ENCODE results near the gene SLC16A8. TPM values are rescaled to one million over a fixed set of nuclear protein-coding genes. Genes with fewer than 3 reads are reported as not detected.
"Not testable (repeated sequence)": the region's sequence is repeated elsewhere in the genome, so short reads cannot be mapped to it uniquely, and the experiment has no call there.

The SLC16A8 gene
- total RNA-seq, 2 experiments from 2014 or later = not detected

GRCh38 chr22:38079208-38079607 is 4.8 kb downstream of the SLC16A8 start:
- H3K4me1 Mint-ChIP-seq; DNase-seq; CTCF ChIA-PET; H3K36me3 Mint-ChIP-seq (ENCODE audit: low read depth); POLR2A ChIA-PET; H3K27ac Mint-ChIP-seq; H3K4me3 Mint-ChIP-seq; H3K9me3 Mint-ChIP-seq: not testable (repeated sequence)
- H3K27me3 Mint-ChIP-seq = peaks cover 25% of the 10 kb centered on the region

DNA sequence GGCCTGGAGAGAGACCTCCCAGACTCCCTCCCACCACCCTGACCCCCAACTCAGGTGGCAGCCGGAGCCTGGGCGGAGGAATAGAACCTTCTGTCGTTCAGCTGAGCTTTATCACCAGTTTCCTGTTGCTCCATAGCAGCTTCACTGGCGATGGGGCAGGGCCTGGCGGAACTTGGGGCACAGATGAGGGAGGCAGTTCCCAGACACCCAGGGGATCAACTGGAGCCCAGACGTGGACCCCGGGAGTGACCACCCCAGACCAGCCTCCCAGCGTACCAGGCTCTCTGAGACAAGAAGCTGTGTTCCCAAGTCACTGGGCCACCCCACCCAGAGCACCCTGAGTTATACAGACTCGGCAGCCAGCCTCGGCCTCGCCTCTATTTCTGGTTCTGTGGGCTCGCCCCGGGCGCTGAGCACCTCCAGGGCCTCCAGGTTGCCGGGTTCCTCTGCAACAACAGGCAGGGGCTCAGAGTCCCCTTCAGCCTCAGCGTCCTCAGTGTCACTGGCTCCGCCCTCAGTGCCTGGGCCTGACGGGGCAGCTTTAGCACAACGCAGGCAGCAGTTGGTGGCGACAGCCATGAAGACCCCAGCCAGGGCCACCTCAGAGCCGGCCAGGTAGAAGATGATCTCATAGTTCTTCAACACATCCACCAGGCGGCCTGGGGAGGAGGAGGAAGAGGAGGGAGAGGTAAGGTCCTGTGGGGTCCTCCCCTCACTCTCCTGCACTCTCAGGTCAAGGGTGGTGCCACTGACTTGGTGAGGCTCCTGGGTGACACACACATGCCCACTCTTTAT is 5.7 kb downstream of the SLC16A8 start:
- DNase-seq = no peak
- H3K4me1 Mint-ChIP-seq = peaks cover 2% of the 10 kb centered on the region
- H3K4me3 Mint-ChIP-seq = no peak overlapping the region
- POLR2A ChIA-PET = no interaction called here
- H3K9me3 Mint-ChIP-seq = no peaks in the 10 kb centered on the region
- CTCF ChIA-PET = no interaction called here
- H3K27me3 Mint-ChIP-seq = peaks cover 22% of the 10 kb centered on the region
- no peaks in the 10 kb centered on the region for H3K36me3 Mint-ChIP-seq (ENCODE audit: low read depth)
- H3K27ac Mint-ChIP-seq = no peak overlapping the region

GRCh38 chr22:38077595-38077994 is 6.4 kb downstream of the SLC16A8 start:
- ChIA-PET POLR2A (no interaction called here), CTCF (no interaction called here)
- H3K4me3 Mint-ChIP-seq = no peak overlapping the region
- peaks cover 17% of the 10 kb centered on the region for H3K27me3 Mint-ChIP-seq
- H3K27ac Mint-ChIP-seq = no peak overlapping the region
- H3K4me1 Mint-ChIP-seq = peaks cover 2% of the 10 kb centered on the region
- no peak for DNase-seq
- H3K36me3 Mint-ChIP-seq (ENCODE audit: low read depth) = no peaks in the 10 kb centered on the region
- no peaks in the 10 kb centered on the region for H3K9me3 Mint-ChIP-seq

GRCh38 chr22:38077096-38077495 is 6.9 kb downstream of the SLC16A8 start:
- Mint-ChIP-seq H3K36me3 (ENCODE audit: low read depth) (no peaks in the 10 kb centered on the region), H3K27me3 (peaks cover 16% of the 10 kb centered on the region), H3K27ac (no peak overlapping the region), H3K4me1 (peaks cover 2% of the 10 kb centered on the region), H3K4me3 (no peak overlapping the region), H3K9me3 (no peaks in the 10 kb centered on the region)
- POLR2A ChIA-PET = no interaction called here
- DNase-seq = no peak
- CTCF ChIA-PET = no interaction called here

DNA sequence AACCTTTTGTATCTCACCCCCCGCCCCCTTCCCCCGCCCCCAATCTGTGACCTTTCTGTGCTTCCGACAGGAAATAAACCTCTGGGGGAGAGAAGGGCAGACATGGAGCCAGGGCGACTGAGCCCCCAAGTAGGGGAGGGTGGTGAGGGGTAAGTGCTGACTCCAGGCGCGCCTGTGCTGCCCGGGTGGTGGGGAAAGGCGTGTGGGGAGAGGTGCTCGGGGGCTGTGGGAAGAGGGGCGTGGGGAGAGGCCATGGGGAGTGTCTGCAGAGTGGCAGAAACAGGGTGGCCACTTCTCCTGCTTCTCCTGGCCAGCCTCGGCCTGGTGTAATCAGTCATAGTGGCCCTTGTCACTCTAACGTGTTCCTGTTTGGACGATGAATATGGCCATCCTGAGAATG is 8.0 kb downstream of the SLC16A8 start:
- no peaks in the 10 kb centered on the region for H3K4me1 Mint-ChIP-seq
- DNase-seq = no peak
- no peaks in the 10 kb centered on the region for H3K9me3 Mint-ChIP-seq
- ChIA-PET CTCF (no interaction called here), POLR2A (no interaction called here)
- H3K27ac Mint-ChIP-seq = no peak overlapping the region
- no peaks in the 10 kb centered on the region for H3K36me3 Mint-ChIP-seq (ENCODE audit: low read depth)
- peaks cover 11% of the 10 kb centered on the region for H3K27me3 Mint-ChIP-seq
- no peak overlapping the region for H3K4me3 Mint-ChIP-seq

- H3K27ac Mint-ChIP-seq = no peak overlapping the region
- H3K27me3 Mint-ChIP-seq = peaks cover 9% of the 10 kb centered on the region
- no peaks in the 10 kb centered on the region for H3K36me3 Mint-ChIP-seq (ENCODE audit: low read depth)
- no peaks in the 10 kb centered on the region for H3K4me1 Mint-ChIP-seq
- ChIA-PET POLR2A (no interaction called here), CTCF (no interaction called here)
- no peak overlapping the region for H3K4me3 Mint-ChIP-seq
- no peak for DNase-seq
- H3K9me3 Mint-ChIP-seq = no peaks in the 10 kb centered on the region
Observed at GRCh38 chr22:38075105-38075825, 8.7 kb downstream of the SLC16A8 start.

DNA sequence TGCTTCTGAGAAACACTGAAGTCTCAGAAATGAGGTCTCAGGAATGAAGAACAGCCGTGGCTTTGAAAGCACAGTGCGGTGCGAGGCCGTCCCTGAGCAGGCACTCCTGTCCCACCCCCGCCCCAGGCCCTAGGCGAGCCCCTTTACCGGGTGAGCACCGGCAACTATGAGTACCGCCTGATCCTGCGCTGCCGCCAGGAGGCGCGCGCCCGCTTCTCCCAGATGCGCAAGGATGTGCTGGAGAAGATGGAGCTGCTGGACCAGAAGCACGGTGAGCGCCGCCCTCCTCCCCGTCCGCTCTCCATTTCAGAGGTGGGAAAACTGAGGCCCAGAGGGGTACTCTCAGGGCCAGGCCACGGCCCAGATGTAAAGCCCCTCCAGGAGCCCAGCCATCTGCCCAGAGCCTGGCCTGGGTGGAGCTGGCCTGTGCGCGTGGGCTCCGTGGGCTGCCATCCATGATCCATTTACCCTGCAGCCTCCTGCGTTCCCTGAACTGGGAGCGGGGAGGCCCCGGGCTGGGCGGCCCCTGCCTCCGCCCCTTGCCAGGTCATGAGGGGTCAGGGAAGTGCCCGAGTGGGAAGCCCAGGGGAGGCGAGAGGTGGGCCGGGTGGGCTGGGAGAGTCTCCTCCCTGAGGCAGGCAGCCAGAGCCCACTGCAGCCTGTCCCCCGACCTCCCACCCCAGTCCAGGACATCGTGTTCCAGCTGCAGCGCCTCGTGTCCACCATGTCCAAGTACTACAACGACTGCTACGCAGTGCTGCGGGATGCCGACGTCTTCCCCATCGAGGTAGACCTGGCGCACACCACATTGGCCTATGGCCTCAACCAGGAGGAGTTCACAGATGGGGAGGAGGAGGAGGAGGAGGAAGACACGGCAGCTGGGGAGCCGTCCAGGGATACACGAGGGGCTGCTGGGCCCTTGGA is 9.5 kb downstream of the SLC16A8 start:
- no peak for DNase-seq
- Mint-ChIP-seq H3K36me3 (ENCODE audit: low read depth) (no peaks in the 10 kb centered on the region), H3K4me1 (no peaks in the 10 kb centered on the region), H3K4me3 (no peak overlapping the region), H3K9me3 (no peaks in the 10 kb centered on the region), H3K27ac (no peak overlapping the region), H3K27me3 (peaks cover under 1% of the 10 kb centered on the region)
- CTCF ChIA-PET = no interaction called here
- POLR2A ChIA-PET = no interaction called here

- H3K36me3 Mint-ChIP-seq (ENCODE audit: low read depth) = no peaks in the 10 kb centered on the region
- ChIA-PET CTCF (no interaction called here), POLR2A (no interaction called here)
Observed at GRCh38 chr22:38073150-38074130, 10.5 kb downstream of the SLC16A8 start.

GRCh38 chr22:38072322-38073149 is 11.4 kb downstream of the SLC16A8 start:
- no peak overlapping the region for H3K4me3 Mint-ChIP-seq
- H3K36me3 Mint-ChIP-seq (ENCODE audit: low read depth) = no peaks in the 10 kb centered on the region
- ChIA-PET POLR2A (no interaction called here), CTCF (interaction anchor here (1.0 kb wide), 1 partner anchor 20 kb away, joined by 3 read pairs; no protein-coding TSS in a partner anchor)
- H3K4me1 Mint-ChIP-seq = no peaks in the 10 kb centered on the region
- no peaks in the 10 kb centered on the region for H3K27me3 Mint-ChIP-seq
- no peak for DNase-seq
- no peaks in the 10 kb centered on the region for H3K9me3 Mint-ChIP-seq
- H3K27ac Mint-ChIP-seq = no peak overlapping the region

More at GRCh38 chr22:38073150-38074130, 10.5 kb downstream of the SLC16A8 start:
- H3K4me1 Mint-ChIP-seq = no peaks in the 10 kb centered on the region
- H3K4me3 Mint-ChIP-seq = no peak overlapping the region
- DNase-seq = no peak
- H3K9me3 Mint-ChIP-seq = no peaks in the 10 kb centered on the region
- H3K27ac Mint-ChIP-seq = no peak overlapping the region
- H3K27me3 Mint-ChIP-seq = no peaks in the 10 kb centered on the region

- Mint-ChIP-seq H3K36me3 (ENCODE audit: low read depth) (no peaks in the 10 kb centered on the region), H3K27ac (no peak overlapping the region), H3K4me3 (no peak overlapping the region), H3K9me3 (no peaks in the 10 kb centered on the region), H3K27me3 (no peaks in the 10 kb centered on the region), H3K4me1 (no peaks in the 10 kb centered on the region)
- CTCF ChIA-PET = interaction anchor here (1.0 kb wide), 1 partner anchor 19 kb away, joined by 3 read pairs; no protein-coding TSS in a partner anchor
- no peak for DNase-seq
- POLR2A ChIA-PET = interaction anchor here (1.2 kb wide), 1 partner anchor 14 kb away, joined by 4 read pairs; the partner anchor contains the start of gene PICK1
Observed at GRCh38 chr22:38071421-38072321, 12.3 kb downstream of the SLC16A8 start.

Data from activated CD4-positive, alpha-beta memory T cell treated with anti-CD3 and anti-CD28 coated beads, Interleukin-2, amount 10 ng/mL, durations not matched to agents 7 days and 5 days (primary cell).